Activated B cell treated with CpG ODN at 0.5 μM for 24 hours (primary cell): Measurements from ENCODE around the gene DEK. TPM values are rescaled to one million over a fixed set of nuclear protein-coding genes. Genes with fewer than 3 reads are reported as not detected.

Experiments used
- ATAC-seq: fragments of 200-7000 bp; cut with Tn5 transposase; one replicate; pipeline ENCODE4 v1.10.0; 2021; ENCODE audit warnings: low read depth, mild to moderate bottlenecking, moderate library complexity
- CTCF ChIA-PET: fragments of 350-600 bp; sonication (Branson Sonifier 250); formaldehyde crosslinking; loops from one replicate; lab custom pipeline; 2021; ENCODE audit warnings: antibody characterized with exemption; lab: Charles Lee
- POLR2A ChIA-PET: fragments of 350-600 bp; sonication (Branson Sonifier 250); formaldehyde crosslinking; loops from one replicate; lab custom pipeline; 2021; ENCODE audit warnings: antibody characterized with exemption; lab: Charles Lee
- DNase-seq: peaks from one replicate; pipeline ENCODE4 v3.0.0; 2022
- H3K27ac Mint-ChIP-seq: one replicate; pipeline ENCODE4 v1.8.0; 2020; ENCODE audit warnings: mixed read lengths
- H3K27me3 Mint-ChIP-seq: one replicate; pipeline ENCODE4 v1.8.0; 2021; ENCODE audit warnings: mixed read lengths
- H3K36me3 Mint-ChIP-seq: one replicate; pipeline ENCODE4 v1.8.0; 2021; ENCODE audit warnings: low read depth, mixed read lengths
- H3K4me1 Mint-ChIP-seq: one replicate; pipeline ENCODE4 v1.8.0; 2021; ENCODE audit warnings: mixed read lengths
- H3K4me3 Mint-ChIP-seq: one replicate; pipeline ENCODE4 v1.8.0; 2020; ENCODE audit warnings: mild to moderate bottlenecking, mixed read lengths
- H3K9me3 Mint-ChIP-seq: one replicate; pipeline ENCODE4 v1.8.0; 2020; ENCODE audit warnings: mixed read lengths
- intact Hi-C: fragments of 100-400 bp; cut with micrococcal nuclease; formaldehyde crosslinking; loops from one replicate; pipeline ENCODE4 v1.15.1; 2024
- total RNA-seq: library from RNA; stranded (reverse); gene quantifications from 2 replicates; pipeline ENCODE4 v1.2.3, GENCODE V29; 2022
- TF ChIP-seq, protein P1 (sequence below): fragments of 200-600 bp; IDR thresholded peaks from one replicate; pipeline ENCODE4 v1.8.0; 2022; ENCODE audit warnings: antibody characterized with exemption, mild to moderate bottlenecking

DEK gene
- total RNA-seq, 1 donor from 2014 or later, result 80.8 TPM

- H3K36me3 Mint-ChIP-seq, result peaks cover 61% of the 10 kb centered on the region
- TF ChIP-seq, protein P1, sequence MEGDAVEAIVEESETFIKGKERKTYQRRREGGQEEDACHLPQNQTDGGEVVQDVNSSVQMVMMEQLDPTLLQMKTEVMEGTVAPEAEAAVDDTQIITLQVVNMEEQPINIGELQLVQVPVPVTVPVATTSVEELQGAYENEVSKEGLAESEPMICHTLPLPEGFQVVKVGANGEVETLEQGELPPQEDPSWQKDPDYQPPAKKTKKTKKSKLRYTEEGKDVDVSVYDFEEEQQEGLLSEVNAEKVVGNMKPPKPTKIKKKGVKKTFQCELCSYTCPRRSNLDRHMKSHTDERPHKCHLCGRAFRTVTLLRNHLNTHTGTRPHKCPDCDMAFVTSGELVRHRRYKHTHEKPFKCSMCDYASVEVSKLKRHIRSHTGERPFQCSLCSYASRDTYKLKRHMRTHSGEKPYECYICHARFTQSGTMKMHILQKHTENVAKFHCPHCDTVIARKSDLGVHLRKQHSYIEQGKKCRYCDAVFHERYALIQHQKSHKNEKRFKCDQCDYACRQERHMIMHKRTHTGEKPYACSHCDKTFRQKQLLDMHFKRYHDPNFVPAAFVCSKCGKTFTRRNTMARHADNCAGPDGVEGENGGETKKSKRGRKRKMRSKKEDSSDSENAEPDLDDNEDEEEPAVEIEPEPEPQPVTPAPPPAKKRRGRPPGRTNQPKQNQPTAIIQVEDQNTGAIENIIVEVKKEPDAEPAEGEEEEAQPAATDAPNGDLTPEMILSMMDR, result no peak
- H3K27ac Mint-ChIP-seq, result peak overlapping the region; percentile 68
- peak; percentile 41 for ATAC-seq
- peaks cover 32% of the 10 kb centered on the region for H3K4me1 Mint-ChIP-seq
- no peak for DNase-seq
- ChIA-PET POLR2A (interaction anchor here (0.7 kb wide), 1 partner anchor 14 kb away, joined by 10 read pairs; no protein-coding TSS in a partner anchor), CTCF (no interaction called here)
- H3K4me3 Mint-ChIP-seq, result peak overlapping the region; percentile 45
- no peaks in the 10 kb centered on the region for H3K9me3 Mint-ChIP-seq
- H3K27me3 Mint-ChIP-seq, result no peaks in the 10 kb centered on the region
- intact Hi-C loops, result loop anchor here (5.0 to 10.0 kb wide), 2 partner anchors 49 to 58 kb away; partner anchors contain the start of genes DEK, KDM1B and TPMT
Measured at GRCh38 chr6:18215436-18215835, 48.9 kb downstream of the DEK start.

- Mint-ChIP-seq H3K4me3 (no peak overlapping the region), H3K36me3 (peaks cover 59% of the 10 kb centered on the region), H3K27me3 (no peaks in the 10 kb centered on the region), H3K9me3 (no peaks in the 10 kb centered on the region), H3K27ac (no peak overlapping the region), H3K4me1 (peaks cover 32% of the 10 kb centered on the region)
- CTCF ChIA-PET, result no interaction called here
- TF ChIP-seq, protein P1, result no peak
- intact Hi-C loops, result loop anchor here (10.0 kb wide), 1 partner anchor 51 kb away; the partner anchor contains the start of gene DEK
- ATAC-seq, result no peak
- DNase-seq, result no peak
- POLR2A ChIA-PET, result no interaction called here
Measured at GRCh38 chr6:18214003-18214402, 50.3 kb downstream of the DEK start.

GRCh38 chr6:18213439-18213838 is 50.9 kb downstream of the DEK start:
- DNase-seq (no peak), ATAC-seq (no peak)
- Mint-ChIP-seq H3K27ac (no peak overlapping the region), H3K9me3 (no peaks in the 10 kb centered on the region), H3K36me3 (peaks cover 59% of the 10 kb centered on the region), H3K4me3 (no peak overlapping the region), H3K4me1 (peaks cover 32% of the 10 kb centered on the region), H3K27me3 (no peaks in the 10 kb centered on the region)
- CTCF ChIA-PET, result no interaction called here
- TF ChIP-seq, protein P1, result no peak
- POLR2A ChIA-PET, result interaction anchor here (1.3 kb wide), 1 partner anchor 174 kb away, joined by 3 read pairs; the partner anchor contains the start of gene RNF144B
- intact Hi-C loops, result loop anchor here (10.0 kb wide), 1 partner anchor 51 kb away; the partner anchor contains the start of gene DEK

- H3K27ac Mint-ChIP-seq, result no peak overlapping the region
- ATAC-seq, result no peak
- CTCF ChIA-PET, result no interaction called here
- H3K27me3 Mint-ChIP-seq, result no peaks in the 10 kb centered on the region
- H3K4me3 Mint-ChIP-seq, result no peak overlapping the region
- TF ChIP-seq, protein P1, result no peak
- POLR2A ChIA-PET, result interaction anchor here (1.3 kb wide), 1 partner anchor 175 kb away, joined by 3 read pairs; the partner anchor contains the start of gene RNF144B
- peaks cover 32% of the 10 kb centered on the region for H3K4me1 Mint-ChIP-seq
- no peak for DNase-seq
- intact Hi-C loops, result loop anchor here (10.0 kb wide), 1 partner anchor 53 kb away; the partner anchor contains the start of gene DEK
- no peaks in the 10 kb centered on the region for H3K9me3 Mint-ChIP-seq
- H3K36me3 Mint-ChIP-seq, result peaks cover 59% of the 10 kb centered on the region
Measured at GRCh38 chr6:18212231-18212630, 52.1 kb downstream of the DEK start.

- POLR2A ChIA-PET, result no interaction called here
- Mint-ChIP-seq H3K4me3 (no peak overlapping the region), H3K9me3 (no peaks in the 10 kb centered on the region), H3K27me3 (no peaks in the 10 kb centered on the region), H3K4me1 (peaks cover 29% of the 10 kb centered on the region), H3K27ac (no peak overlapping the region), H3K36me3 (peaks cover 60% of the 10 kb centered on the region)
- TF ChIP-seq, protein P1, result no peak
- no peak for DNase-seq
- ATAC-seq, result peak; percentile 56
- CTCF ChIA-PET, result no interaction called here
- intact Hi-C loops, result loop anchor here (10.0 kb wide), 1 partner anchor 53 kb away; the partner anchor contains the start of gene DEK
Measured at GRCh38 chr6:18211338-18211737, 53.0 kb downstream of the DEK start.
